ENCODE data around the gene FOXP1.

GRCh38 chr3:71560665-71561064 lies 22.9 kb downstream of the FOXP1 start:
- TF ChIP-seq CTCF (IDR thresholded peaks at IDR 0.05): no peak
- TF ChIP-seq POLR2A (IDR thresholded peaks at IDR 0.05): no peak
- TF ChIP-seq EP300 (IDR thresholded peaks at IDR 0.05): no peak
